KMS-11 (cell line): ENCODE results near the gene PTPRJ.

ENCODE experiments used
- H2AFZ ChIP-seq: fragments of 200-600 bp; sonication (generic); 2 replicates; pipeline ENCODE4 v1.6.1; 2016; ENCODE audit warnings: antibody characterized with exemption, mixed run types, low read depth
- H3K27ac ChIP-seq: fragments of 200-600 bp; sonication (generic); 2 replicates; pipeline ENCODE4 v1.6.1; 2016; ENCODE audit warnings: mild to moderate bottlenecking, mixed run types
- H3K27me3 ChIP-seq: fragments of 200-600 bp; sonication (generic); 2 replicates; pipeline ENCODE4 v1.6.1; 2017; ENCODE audit warnings: mild to moderate bottlenecking, low read depth, mixed run types, moderate library complexity; ENCODE audit not compliant: insufficient read depth
- H3K36me3 ChIP-seq: fragments of 200-600 bp; sonication (generic); 2 replicates; pipeline ENCODE4 v1.6.1; 2017; ENCODE audit warnings: mild to moderate bottlenecking, mixed run types; ENCODE audit not compliant: insufficient read depth
- H3K4me1 ChIP-seq: fragments of 200-600 bp; sonication (generic); 2 replicates; pipeline ENCODE4 v1.6.1; 2016; ENCODE audit warnings: mild to moderate bottlenecking, low read depth, mixed run types; ENCODE audit not compliant: poor library complexity, severe bottlenecking
- H3K4me2 ChIP-seq: fragments of 200-600 bp; sonication (generic); 2 replicates; pipeline ENCODE4 v1.7.0; 2016; ENCODE audit warnings: mild to moderate bottlenecking, mixed run types
- H3K4me3 ChIP-seq: fragments of 200-600 bp; sonication (generic); IDR thresholded peaks from 2 replicates; pipeline ENCODE4 v1.6.1; 2017; ENCODE audit warnings: low read depth, low read length, mixed read lengths; ENCODE audit not compliant: insufficient read depth
- H3K79me2 ChIP-seq: fragments of 200-600 bp; sonication (generic); 2 replicates; pipeline ENCODE4 v1.6.1; 2016; ENCODE audit warnings: low read depth, mixed run types; ENCODE audit not compliant: insufficient read depth
- H3K9ac ChIP-seq: fragments of 200-600 bp; sonication (generic); 2 replicates; pipeline ENCODE4 v1.6.1; 2016; ENCODE audit warnings: mild to moderate bottlenecking, mixed run types
- H4K20me1 ChIP-seq: fragments of 200-600 bp; sonication (generic); 2 replicates; pipeline ENCODE4 v1.6.1; 2016; ENCODE audit warnings: mild to moderate bottlenecking, mixed run types; ENCODE audit not compliant: insufficient read depth
- TF ChIP-seq, protein P1 (sequence below): fragments of 200-600 bp; sonication (generic); conservative IDR thresholded peaks from 2 replicates; pipeline ENCODE4 v1.6.1; 2017; ENCODE audit warnings: low read depth, mild to moderate bottlenecking, antibody characterized with exemption, low read length, moderate library complexity, mixed read lengths

The PTPRJ gene

DNA sequence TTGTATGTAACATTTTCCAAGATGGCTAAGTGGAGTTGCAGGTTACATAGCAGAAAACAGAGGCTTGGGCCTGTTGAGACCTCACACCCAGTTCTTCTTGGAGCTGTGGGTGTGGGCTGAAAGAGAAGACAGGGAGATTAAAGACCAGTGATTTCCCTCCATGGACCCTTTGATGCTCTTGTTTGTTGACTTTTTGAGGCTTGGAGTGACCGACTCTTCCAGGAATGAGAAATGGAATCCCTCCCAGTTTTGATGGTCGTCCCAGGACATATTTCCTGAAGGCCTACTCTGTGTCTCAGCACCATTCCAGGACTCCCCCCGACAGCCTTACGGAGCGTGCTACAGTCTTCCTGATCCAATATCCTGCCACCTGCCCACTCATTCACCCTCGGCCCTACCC is 96.9 kb downstream of the PTPRJ start:
- Histone ChIP-seq H3K79me2 (no peaks in the 10 kb centered on the region), H3K27me3 (no peaks in the 10 kb centered on the region), H3K27ac (no peak overlapping the region), H4K20me1 (no peaks in the 10 kb centered on the region), H3K9ac (no peak overlapping the region), H3K4me3 (no peak overlapping the region), H2AFZ (no peak overlapping the region), H3K4me1 (no peaks in the 10 kb centered on the region), H3K4me2 (no peak overlapping the region), H3K36me3 (no peaks in the 10 kb centered on the region)
- TF ChIP-seq, protein P1, sequence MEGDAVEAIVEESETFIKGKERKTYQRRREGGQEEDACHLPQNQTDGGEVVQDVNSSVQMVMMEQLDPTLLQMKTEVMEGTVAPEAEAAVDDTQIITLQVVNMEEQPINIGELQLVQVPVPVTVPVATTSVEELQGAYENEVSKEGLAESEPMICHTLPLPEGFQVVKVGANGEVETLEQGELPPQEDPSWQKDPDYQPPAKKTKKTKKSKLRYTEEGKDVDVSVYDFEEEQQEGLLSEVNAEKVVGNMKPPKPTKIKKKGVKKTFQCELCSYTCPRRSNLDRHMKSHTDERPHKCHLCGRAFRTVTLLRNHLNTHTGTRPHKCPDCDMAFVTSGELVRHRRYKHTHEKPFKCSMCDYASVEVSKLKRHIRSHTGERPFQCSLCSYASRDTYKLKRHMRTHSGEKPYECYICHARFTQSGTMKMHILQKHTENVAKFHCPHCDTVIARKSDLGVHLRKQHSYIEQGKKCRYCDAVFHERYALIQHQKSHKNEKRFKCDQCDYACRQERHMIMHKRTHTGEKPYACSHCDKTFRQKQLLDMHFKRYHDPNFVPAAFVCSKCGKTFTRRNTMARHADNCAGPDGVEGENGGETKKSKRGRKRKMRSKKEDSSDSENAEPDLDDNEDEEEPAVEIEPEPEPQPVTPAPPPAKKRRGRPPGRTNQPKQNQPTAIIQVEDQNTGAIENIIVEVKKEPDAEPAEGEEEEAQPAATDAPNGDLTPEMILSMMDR, result no peak

DNA sequence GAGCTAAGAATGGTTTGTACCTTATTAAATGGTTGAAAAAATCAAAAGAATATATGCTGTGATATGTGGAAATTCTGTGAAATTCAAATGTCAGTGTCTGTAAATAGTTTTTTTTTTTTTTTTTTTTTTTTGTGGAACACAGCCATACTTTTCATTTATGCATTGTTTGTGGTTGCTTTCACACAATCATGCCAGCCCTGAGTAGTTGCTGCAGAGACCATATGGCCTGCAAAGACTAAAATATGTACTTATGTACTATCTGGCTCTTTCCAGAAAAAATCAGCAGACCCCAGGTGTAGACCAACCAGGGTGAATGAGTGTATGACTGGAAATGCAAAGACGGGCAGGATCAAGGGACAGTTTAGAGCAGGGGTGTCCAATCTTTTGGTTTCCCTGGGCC is 98.3 kb downstream of the PTPRJ start:
- H3K4me3 ChIP-seq, result no peak overlapping the region
- no peak overlapping the region for H3K4me2 ChIP-seq
- H3K4me1 ChIP-seq, result peaks cover 5% of the 10 kb centered on the region
- H3K79me2 ChIP-seq, result no peaks in the 10 kb centered on the region
- H3K27me3 ChIP-seq, result no peaks in the 10 kb centered on the region
- H3K36me3 ChIP-seq, result no peaks in the 10 kb centered on the region
- H4K20me1 ChIP-seq, result no peaks in the 10 kb centered on the region
- H3K27ac ChIP-seq, result no peak overlapping the region
- H3K9ac ChIP-seq, result no peak overlapping the region
- TF ChIP-seq, protein P1, result no peak
- H2AFZ ChIP-seq, result no peak overlapping the region

DNA sequence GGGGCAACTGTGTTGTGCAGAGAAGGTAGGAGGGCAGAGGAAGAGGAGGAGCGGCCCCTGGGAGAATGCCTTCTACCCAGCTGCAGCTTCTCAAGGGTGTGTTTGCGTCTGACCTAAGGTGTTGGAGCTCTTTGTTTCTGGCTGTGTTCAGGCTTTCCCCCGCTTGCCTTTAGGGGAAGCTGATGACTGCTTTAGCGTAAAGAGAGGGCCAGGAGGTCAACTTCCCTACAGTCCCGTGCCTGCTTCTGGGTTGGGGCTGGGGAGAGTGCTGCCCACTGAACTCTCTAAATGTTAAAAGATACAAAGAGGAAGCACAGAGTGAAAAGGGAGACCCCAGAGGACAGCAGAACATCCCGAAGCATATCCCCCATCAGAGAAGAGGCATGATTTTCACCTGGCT is 99.2 kb downstream of the PTPRJ start:
- Histone ChIP-seq H3K4me2 (no peak overlapping the region), H3K9ac (no peak overlapping the region), H3K27ac (no peak overlapping the region), H3K79me2 (no peaks in the 10 kb centered on the region), H3K36me3 (no peaks in the 10 kb centered on the region), H3K4me1 (peaks cover 5% of the 10 kb centered on the region), H4K20me1 (no peaks in the 10 kb centered on the region), H2AFZ (no peak overlapping the region), H3K4me3 (no peak overlapping the region), H3K27me3 (no peaks in the 10 kb centered on the region)
- TF ChIP-seq, protein P1, result no peak

DNA sequence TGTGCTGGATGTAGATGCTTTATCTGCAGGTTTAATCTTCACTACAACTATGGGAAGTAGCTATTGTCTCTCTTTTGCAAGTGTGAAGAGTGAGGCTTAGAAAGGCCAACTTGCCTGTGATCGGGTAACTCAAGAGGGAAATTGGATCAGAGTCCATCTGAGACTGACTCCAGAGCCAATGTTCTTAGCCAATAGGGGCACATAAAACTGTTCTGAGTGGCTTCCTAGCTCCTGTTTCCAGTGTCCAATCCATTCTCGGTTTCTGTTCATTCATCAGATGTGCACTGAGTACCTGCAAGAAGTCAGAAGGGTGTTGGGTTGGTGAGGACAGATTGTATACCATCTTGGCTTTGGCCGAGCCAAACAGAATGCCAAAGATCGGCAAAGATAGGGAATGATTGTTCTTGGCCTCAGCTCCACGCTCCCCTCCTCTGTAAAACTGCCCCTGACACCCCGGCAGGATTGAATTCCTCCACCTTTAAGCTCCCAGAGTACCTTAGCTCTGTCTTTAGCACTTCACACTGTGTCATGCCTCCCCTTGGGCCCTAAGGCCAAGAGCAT is 100.0 kb downstream of the PTPRJ start:
- Histone ChIP-seq H3K4me2 (no peak overlapping the region), H3K27me3 (no peaks in the 10 kb centered on the region), H3K9ac (no peak overlapping the region), H3K79me2 (no peaks in the 10 kb centered on the region), H2AFZ (no peak overlapping the region), H4K20me1 (no peaks in the 10 kb centered on the region), H3K4me1 (peaks cover 5% of the 10 kb centered on the region), H3K27ac (no peak overlapping the region), H3K4me3 (no peak overlapping the region), H3K36me3 (no peaks in the 10 kb centered on the region)
- TF ChIP-seq, protein P1, result no peak
